Ascending aorta (tissue), 2 donors: ENCODE measurements around the gene CLEC6A. TPM values are rescaled to one million over a fixed set of nuclear protein-coding genes. Genes with fewer than 3 reads are reported as not detected.
"Not testable (repeated sequence)": the region's sequence is repeated elsewhere in the genome, so short reads cannot be mapped to it uniquely, and the experiment has no call there.

Experiments
- DNase-seq, 2 donors: peaks; one replicate each; pipeline ENCODE4 v3.0.0-alpha.2; 2019; ENCODE audit warnings: low spot score in 2 of 2
- H3K27ac ChIP-seq, 2 donors: fragments of 200-600 bp; sonication (generic); one replicate each; pipeline ENCODE4 v1.5.1; 2016 to 2017; ENCODE audit warnings: mild to moderate bottlenecking in 1 of 2
- H3K27me3 ChIP-seq: fragments of 200-600 bp; sonication (generic); one replicate; pipeline ENCODE4 v1.5.1; 2017
- H3K36me3 ChIP-seq, 2 donors: fragments of 200-600 bp; sonication (generic); one replicate each; pipeline ENCODE4 v1.5.1; 2016
- H3K4me1 ChIP-seq, 2 donors: fragments of 200-600 bp; sonication (generic); one replicate each; pipeline ENCODE4 v1.5.1; 2016 to 2017; ENCODE audit warnings: mild to moderate bottlenecking in 1 of 2
- H3K4me3 ChIP-seq, 2 donors: fragments of 200-600 bp; sonication (generic); one replicate each; pipeline ENCODE4 v1.5.1; 2016 to 2017; ENCODE audit warnings: mild to moderate bottlenecking in 1 of 2
- H3K9me3 ChIP-seq, 2 donors: fragments of 200-600 bp; sonication (generic); one replicate each; pipeline ENCODE4 v1.5.1; 2016
- intact Hi-C: fragments of 100-400 bp; cut with DNase I; formaldehyde crosslinking; loops from one replicate; pipeline ENCODE4 v1.15.1; 2023
- total RNA-seq: library from RNA; depleted of rRNA; stranded (reverse); fragments of >200 nt; gene quantifications from one replicate; pipeline ENCODE4 v1.1.0, GENCODE V29; 2016
- TF ChIP-seq, protein P1 (sequence below), 3 experiments: fragments of 200-600 bp in 2 of 3; fragments of 450-650 bp in 1 of 3; sonication (generic) in 2 of 3; IDR thresholded peaks; one replicate each; pipeline ENCODE4 v1.5.1; 2016 to 2019; ENCODE audit warnings: antibody characterized with exemption in 3 of 3, mild to moderate bottlenecking in 1 of 3, moderate library complexity in 1 of 3

Gene CLEC6A
- not detected for total RNA-seq

DNA sequence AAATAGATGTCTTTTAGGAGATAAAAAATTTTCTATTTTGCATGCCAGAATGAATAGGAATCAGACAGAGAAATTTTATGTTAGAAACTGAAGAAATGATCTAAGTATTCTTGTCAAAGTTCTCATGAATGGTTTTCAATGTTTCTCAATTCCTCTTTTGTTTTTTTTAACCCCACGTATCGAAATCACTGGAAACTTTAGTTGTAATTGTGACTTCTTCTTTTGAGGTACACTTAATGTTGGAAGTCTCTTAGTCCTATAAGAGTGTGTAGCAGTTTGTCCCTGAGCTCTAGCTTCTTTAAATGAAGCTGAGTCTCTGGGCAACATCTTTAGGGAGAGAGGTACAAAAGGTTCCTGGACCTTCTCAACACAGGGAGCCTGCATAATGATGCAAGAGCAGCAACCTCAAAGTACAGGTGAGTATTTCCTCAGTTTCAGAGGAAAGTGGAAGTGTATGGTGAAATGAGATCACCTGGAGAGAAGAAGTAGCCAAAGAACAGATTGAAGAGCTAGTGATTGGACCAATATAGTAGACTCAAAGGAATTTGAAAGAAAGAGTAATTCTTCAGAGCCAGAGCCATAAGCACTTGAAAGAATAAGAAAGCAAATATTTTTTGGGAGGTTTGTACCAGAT is at the start of gene CLEC6A:
Gene CLEC6A, plus strand, starts transcription at position 236 of the 634 bp plus-strand sequence. Its CDS starts 150 bp downstream, at position 386.
- H3K27me3 ChIP-seq = no peaks in the 10 kb centered on the region
- no peak within 1 kb of the TSS for H3K27ac ChIP-seq
- no peaks in the 10 kb centered on the region for H3K4me1 ChIP-seq
- no peaks in the 10 kb centered on the region for H3K36me3 ChIP-seq
- no peaks in the 10 kb centered on the region for H3K9me3 ChIP-seq
- intact Hi-C loops = no loop called here
- no peak for DNase-seq
- TF ChIP-seq, protein P1, sequence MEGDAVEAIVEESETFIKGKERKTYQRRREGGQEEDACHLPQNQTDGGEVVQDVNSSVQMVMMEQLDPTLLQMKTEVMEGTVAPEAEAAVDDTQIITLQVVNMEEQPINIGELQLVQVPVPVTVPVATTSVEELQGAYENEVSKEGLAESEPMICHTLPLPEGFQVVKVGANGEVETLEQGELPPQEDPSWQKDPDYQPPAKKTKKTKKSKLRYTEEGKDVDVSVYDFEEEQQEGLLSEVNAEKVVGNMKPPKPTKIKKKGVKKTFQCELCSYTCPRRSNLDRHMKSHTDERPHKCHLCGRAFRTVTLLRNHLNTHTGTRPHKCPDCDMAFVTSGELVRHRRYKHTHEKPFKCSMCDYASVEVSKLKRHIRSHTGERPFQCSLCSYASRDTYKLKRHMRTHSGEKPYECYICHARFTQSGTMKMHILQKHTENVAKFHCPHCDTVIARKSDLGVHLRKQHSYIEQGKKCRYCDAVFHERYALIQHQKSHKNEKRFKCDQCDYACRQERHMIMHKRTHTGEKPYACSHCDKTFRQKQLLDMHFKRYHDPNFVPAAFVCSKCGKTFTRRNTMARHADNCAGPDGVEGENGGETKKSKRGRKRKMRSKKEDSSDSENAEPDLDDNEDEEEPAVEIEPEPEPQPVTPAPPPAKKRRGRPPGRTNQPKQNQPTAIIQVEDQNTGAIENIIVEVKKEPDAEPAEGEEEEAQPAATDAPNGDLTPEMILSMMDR (IDR thresholded peaks at IDR 0.05) = no peak
- H3K4me3 ChIP-seq = no peak within 1 kb of the TSS

DNA sequence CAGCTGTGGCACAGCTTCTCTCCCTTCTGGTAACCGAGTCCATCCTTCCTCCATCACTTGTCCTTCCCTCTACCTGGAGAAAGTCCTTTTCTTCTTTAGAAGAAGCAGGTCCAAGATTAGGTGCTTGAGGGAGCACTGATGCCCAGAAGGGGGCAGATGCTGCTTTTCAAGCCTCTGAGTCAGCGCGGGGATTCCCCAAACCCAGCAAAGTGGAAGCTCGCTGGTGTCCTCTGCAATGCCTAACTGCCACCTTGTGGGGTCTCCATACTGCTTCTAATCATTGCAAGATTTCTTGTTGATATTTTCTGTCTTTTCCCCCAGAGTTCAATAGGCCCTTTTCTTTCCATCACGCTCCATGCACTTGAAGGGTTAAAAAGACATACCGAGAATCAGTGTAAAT is 36.2 kb upstream of the CLEC6A start:
- H3K4me3 ChIP-seq, H3K4me1 ChIP-seq, intact Hi-C loops, H3K27ac ChIP-seq, H3K9me3 ChIP-seq, H3K27me3 ChIP-seq, H3K36me3 ChIP-seq, DNase-seq: not testable (repeated sequence)

DNA sequence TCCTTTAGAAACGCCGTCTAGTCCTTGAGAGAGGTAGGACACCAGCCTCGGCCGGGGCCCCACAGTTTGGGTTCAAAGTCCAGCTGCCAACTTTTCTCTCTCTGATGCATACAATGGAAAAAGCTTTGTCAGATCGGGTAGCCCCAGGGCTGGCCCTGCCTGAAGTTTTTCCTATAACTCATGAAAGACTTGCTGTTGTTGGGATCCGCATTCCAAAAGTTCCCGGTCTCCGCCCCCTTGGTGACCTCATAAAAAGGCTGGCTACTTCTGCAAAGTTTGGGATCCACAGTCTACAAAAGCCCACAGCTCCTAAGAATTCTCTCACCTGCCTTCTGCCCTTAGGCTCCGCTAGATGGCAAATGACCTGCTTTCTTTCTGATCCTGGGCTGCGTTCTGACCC is 35.3 kb upstream of the CLEC6A start:
- no peak for DNase-seq
- Histone ChIP-seq H3K4me3 (no peak overlapping the region), H3K36me3 (no peaks in the 10 kb centered on the region), H3K27ac (no peak overlapping the region), H3K27me3 (no peaks in the 10 kb centered on the region), H3K4me1 (no peaks in the 10 kb centered on the region), H3K9me3 (no peaks in the 10 kb centered on the region)
- TF ChIP-seq, protein P1 (IDR thresholded peaks at IDR 0.05) = no peak
- intact Hi-C loops = no loop called here

DNA sequence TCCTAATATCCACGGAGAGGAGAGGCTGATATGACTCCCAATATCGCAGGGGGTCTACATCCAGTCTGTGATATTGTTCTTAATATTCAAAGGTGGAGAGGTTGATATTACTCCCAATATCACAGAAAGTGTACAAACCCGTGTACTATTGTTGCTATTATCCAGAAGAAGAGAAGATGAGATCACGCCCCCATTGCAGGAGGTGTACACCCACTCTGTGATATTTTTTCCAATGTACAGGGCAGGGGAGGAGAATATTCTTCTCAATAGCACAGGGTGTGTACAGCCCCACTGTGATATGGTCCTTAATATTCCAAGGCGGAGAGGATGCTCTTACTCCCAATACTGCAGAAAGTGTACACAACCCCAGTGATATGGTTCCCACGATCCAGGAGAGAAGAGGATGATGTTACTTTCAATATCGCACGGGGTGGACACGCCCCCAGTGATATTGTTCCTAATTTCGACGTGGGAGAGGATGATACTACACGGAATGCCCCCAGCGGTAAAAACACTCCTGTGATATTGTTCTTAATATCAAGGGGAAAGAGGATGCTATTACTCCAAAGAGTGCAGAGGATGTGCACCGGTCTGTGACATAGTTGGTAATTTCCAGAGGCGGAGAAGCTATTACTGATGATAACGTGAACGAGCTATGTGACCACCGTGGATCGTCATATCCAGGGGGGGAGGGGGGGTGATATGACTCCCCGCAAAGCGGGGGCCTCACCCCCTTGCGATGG is 11.1 kb upstream of the CLEC6A start:
- DNase-seq, H3K9me3 ChIP-seq, H3K36me3 ChIP-seq, H3K27ac ChIP-seq, H3K4me1 ChIP-seq, intact Hi-C loops, H3K27me3 ChIP-seq, H3K4me3 ChIP-seq: not testable (repeated sequence)

DNA sequence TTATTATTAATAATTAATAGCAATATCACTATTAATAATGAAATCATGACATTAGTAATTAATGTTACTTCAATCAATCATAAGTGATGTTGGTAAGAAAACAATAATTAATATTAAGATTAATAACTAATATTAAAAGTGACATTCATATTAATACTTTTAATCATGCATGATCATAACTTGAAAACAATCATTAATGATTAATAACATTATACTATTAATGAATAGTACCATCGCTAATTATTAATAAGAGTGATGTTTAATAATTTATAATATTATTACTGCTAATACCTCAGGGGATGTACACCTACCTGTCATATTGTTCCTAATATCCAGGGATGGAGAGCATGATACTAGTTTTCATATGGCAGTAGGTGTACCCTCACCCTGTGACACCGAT is 10.0 kb upstream of the CLEC6A start:
- Histone ChIP-seq H3K4me1 (no peaks in the 10 kb centered on the region), H3K36me3 (no peaks in the 10 kb centered on the region), H3K27me3 (no peaks in the 10 kb centered on the region), H3K9me3 (no peaks in the 10 kb centered on the region), H3K27ac (no peak overlapping the region), H3K4me3 (no peak overlapping the region)
- intact Hi-C loops = no loop called here
- TF ChIP-seq, protein P1 (IDR thresholded peaks at IDR 0.05) = no peak
- no peak for DNase-seq

DNA sequence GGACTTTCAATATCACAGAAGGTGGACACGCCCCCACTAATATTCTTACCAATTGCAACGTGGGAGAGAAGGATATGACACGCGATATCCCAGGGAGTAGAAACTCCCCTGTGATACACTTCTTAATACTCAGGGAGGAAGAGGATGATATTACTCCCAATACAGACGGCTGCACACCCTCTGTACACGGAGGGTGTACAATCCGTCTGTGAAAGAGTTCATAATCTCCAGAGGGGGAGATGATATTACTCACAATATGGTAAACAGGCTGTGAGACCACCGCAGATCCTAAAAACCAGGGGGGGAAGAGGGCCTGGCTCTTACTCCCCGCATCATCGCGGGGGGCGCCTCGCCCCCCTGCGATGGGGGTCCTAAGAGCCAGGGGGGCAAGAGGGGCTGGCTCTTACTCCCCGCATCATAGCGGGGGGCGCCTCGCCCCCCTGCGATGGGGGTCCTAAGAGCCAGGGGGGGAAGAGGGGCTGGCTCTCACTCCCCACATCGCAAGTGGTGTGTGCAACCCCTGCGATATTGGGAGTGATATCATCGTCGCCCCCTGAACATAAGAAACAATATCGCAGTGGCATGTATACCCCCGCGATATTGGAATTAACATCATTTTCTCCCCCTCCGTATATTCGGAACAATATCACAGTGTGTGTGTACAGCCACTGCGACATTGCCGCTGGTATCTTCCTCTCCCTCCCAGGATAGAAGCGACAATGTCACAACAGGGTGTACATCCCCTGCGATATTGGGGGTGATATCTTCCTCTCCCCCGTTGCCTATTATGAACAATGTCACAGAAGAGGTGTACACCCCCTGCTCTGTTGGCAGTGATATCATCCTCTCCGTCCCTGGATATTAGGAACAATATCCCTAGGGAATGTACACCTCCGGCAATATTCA is 8.9 kb upstream of the CLEC6A start:
- TF ChIP-seq, protein P1 (IDR thresholded peaks at IDR 0.05) = no peak
- Histone ChIP-seq H3K27me3 (no peaks in the 10 kb centered on the region), H3K4me1 (no peaks in the 10 kb centered on the region), H3K4me3 (no peak overlapping the region), H3K9me3 (no peaks in the 10 kb centered on the region), H3K36me3 (no peaks in the 10 kb centered on the region), H3K27ac (no peak overlapping the region)
- no peak for DNase-seq
- intact Hi-C loops = no loop called here
